ENCODE results near the gene TIMM22. TPM values are rescaled to one million over a fixed set of nuclear protein-coding genes. Genes with fewer than 3 reads are reported as not detected.

Gene TIMM22
- polyA plus RNA-seq, 1 experiment, result 17.7 TPM

DNA sequence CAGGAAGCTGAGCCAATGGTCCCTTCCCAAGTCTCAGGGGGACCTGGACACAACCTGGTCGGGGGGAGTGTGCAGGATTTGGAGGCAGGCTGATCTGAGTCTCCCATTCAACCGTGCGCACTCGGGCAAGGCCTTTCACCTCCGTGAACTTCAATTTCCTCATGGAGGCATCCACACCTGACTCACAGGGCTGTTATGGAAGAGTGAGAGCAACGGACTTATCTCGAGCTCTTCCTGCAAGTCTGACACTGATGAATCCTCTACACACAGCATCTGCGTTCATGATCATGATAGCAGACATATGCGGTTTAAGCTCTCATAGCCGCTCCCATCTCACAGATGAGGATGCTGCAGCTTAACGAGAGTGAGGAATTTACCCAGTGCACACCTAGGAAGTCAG is 21.6 kb downstream of the TIMM22 start:
- DNase-seq (ENCODE audit: low read depth, low spot score), result no peak
- Histone ChIP-seq H3K9me3 (ENCODE audit: control insufficient read depth, insufficient read depth, low read length) (no peaks in the 10 kb centered on the region), H3K27ac (ENCODE audit: low read depth, low read length) (no peak overlapping the region), H3K4me3 (ENCODE audit: low read depth, low read length) (no peak overlapping the region), H3K27me3 (ENCODE audit: control insufficient read depth, insufficient read depth, low read length) (no peaks in the 10 kb centered on the region)
- TF ChIP-seq, protein P1, sequence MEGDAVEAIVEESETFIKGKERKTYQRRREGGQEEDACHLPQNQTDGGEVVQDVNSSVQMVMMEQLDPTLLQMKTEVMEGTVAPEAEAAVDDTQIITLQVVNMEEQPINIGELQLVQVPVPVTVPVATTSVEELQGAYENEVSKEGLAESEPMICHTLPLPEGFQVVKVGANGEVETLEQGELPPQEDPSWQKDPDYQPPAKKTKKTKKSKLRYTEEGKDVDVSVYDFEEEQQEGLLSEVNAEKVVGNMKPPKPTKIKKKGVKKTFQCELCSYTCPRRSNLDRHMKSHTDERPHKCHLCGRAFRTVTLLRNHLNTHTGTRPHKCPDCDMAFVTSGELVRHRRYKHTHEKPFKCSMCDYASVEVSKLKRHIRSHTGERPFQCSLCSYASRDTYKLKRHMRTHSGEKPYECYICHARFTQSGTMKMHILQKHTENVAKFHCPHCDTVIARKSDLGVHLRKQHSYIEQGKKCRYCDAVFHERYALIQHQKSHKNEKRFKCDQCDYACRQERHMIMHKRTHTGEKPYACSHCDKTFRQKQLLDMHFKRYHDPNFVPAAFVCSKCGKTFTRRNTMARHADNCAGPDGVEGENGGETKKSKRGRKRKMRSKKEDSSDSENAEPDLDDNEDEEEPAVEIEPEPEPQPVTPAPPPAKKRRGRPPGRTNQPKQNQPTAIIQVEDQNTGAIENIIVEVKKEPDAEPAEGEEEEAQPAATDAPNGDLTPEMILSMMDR (IDR thresholded peaks at IDR 0.05; ENCODE audit: low read depth, low read length), result no peak
- ChIA-PET POLR2A (no interaction called here), CTCF (interaction anchor here (1.3 kb wide), 1 partner anchor 37 kb away, joined by 4 read pairs; no protein-coding TSS in a partner anchor)

DNA sequence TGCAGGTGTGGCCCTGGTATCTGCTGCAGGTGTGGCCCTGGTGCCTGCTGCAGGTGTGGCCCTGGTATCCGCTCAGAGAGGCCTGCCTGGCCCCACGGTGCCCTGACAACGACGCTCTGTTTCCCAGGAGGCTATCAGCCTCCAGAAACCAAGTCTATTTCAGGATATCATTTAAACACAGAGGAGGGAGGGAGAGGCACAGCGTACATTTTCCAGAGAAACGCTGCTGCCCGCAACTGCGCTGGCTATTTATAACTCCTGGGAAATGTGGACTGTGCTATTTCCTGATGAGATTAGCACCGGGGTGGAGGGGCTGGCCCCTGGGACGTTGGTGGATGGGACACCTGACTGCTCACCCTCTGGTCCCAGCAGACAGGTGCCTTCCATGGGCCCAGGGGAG is 22.5 kb downstream of the TIMM22 start:
- CTCF ChIA-PET, result no interaction called here
- Histone ChIP-seq H3K27ac (ENCODE audit: low read depth, low read length) (no peak overlapping the region), H3K27me3 (ENCODE audit: control insufficient read depth, insufficient read depth, low read length) (no peaks in the 10 kb centered on the region), H3K4me3 (ENCODE audit: low read depth, low read length) (no peak overlapping the region), H3K9me3 (ENCODE audit: control insufficient read depth, insufficient read depth, low read length) (no peaks in the 10 kb centered on the region; the same call in 1 of the 2 replicates)
- DNase-seq (ENCODE audit: low read depth, low spot score), result no peak
- TF ChIP-seq, protein P1 (IDR thresholded peaks at IDR 0.05; ENCODE audit: low read depth, low read length), result no peak
- POLR2A ChIA-PET, result no interaction called here

DNA sequence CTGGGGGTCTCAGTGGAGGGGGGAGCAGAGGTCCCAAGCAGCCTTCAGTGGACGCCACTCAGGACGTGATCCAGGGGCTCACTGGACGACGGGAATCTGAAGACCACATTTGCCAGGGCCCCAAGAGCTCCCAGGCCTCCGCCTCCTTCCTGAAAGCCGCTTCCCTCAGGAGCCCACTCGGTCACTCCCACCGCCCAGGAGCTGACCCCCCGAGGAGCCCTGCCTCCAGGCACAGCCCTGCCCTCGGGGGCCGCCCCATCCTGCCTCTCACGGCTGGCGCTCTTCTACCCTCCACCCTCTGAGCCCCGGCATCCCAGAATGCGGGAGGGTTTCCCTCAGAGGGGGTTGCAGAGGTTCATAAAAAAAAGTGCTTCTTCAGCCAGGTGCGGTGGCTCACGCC is 24.2 kb downstream of the TIMM22 start:
- TF ChIP-seq, protein P1 (IDR thresholded peaks at IDR 0.05; ENCODE audit: low read depth, low read length), result no peak
- no peak for DNase-seq (ENCODE audit: low read depth, low spot score)
- H3K27ac ChIP-seq (ENCODE audit: low read depth, low read length), result no peak overlapping the region
- ChIA-PET CTCF (no interaction called here), POLR2A (no interaction called here)
- no peak overlapping the region for H3K4me3 ChIP-seq (ENCODE audit: low read depth, low read length)
- no peaks in the 10 kb centered on the region for H3K27me3 ChIP-seq (ENCODE audit: control insufficient read depth, insufficient read depth, low read length)
- H3K9me3 ChIP-seq (ENCODE audit: control insufficient read depth, insufficient read depth, low read length), result no peaks in the 10 kb centered on the region; the same call in 1 of the 2 replicates

DNA sequence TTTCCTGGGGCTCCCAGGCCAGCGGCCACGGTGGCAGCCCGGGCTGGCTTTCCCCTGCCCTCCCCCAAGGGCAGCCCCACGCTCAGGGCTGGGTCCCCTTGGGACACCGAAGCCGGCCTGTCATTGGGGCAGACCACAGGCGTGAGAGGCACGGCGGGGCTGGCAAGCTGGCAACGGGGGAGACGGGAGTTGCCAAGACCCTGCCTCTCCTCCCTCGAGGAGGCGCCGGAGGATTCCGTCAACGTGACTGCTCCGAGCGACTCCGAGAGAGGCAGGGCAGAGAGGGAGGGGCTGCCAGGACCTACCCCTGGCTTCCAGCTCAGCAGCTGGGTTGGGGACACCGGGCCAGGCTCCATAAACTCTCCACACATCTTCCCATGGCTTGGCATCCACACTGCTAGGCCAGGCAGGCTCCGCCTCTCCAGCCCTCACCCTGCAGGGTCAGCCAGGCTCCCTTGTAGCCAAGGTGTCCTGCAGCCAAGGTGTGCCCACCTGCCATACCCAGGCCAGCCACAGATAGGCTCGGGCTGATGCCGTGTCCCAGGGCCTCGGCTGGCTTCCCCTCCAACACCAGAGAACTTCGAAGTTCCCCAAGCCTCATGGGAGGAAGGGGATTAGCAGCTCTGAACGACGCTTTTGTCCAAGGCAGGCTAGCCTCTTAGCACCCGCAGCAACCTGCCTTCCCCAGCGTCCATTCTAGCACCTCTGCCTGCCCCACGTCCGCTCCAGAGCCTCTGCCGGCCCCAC is 25.5 kb downstream of the TIMM22 start:
- no peak for DNase-seq (ENCODE audit: low read depth, low spot score)
- Histone ChIP-seq H3K9me3 (ENCODE audit: control insufficient read depth, insufficient read depth, low read length) (no peaks in the 10 kb centered on the region; the same call in 1 of the 2 replicates), H3K4me3 (ENCODE audit: low read depth, low read length) (no peak overlapping the region), H3K27me3 (ENCODE audit: control insufficient read depth, insufficient read depth, low read length) (no peaks in the 10 kb centered on the region), H3K27ac (ENCODE audit: low read depth, low read length) (no peak overlapping the region)
- ChIA-PET CTCF (no interaction called here), POLR2A (no interaction called here)
- TF ChIP-seq, protein P1 (IDR thresholded peaks at IDR 0.05; ENCODE audit: low read depth, low read length), result no peak

DNA sequence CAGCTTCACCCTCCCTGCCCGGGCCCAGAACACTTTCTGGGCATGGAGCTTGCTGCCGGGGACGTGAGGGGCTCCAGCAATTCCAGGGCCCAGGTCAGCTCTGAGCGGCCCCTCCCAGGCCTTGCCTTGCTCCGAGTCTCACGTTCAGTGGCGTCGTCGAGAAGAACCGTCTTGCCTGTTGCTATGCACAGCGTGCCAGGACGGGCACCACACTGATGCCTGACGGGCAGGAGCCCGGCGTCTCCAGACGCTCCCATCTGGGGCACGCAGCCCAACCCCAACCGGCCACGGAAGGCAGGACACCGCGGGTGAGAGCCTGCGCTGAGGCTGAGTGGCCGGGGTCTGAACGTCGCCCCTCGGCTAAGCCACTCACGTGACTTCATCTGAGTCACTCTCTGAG is 27.1 kb downstream of the TIMM22 start:
- ChIA-PET CTCF (no interaction called here), POLR2A (no interaction called here)
- TF ChIP-seq, protein P1 (IDR thresholded peaks at IDR 0.05; ENCODE audit: low read depth, low read length), result no peak
- no peaks in the 10 kb centered on the region for H3K27me3 ChIP-seq (ENCODE audit: control insufficient read depth, insufficient read depth, low read length)
- H3K9me3 ChIP-seq (ENCODE audit: control insufficient read depth, insufficient read depth, low read length), result no peaks in the 10 kb centered on the region; the same call in 1 of the 2 replicates
- no peak for DNase-seq (ENCODE audit: low read depth, low spot score)
- H3K27ac ChIP-seq (ENCODE audit: low read depth, low read length), result no peak overlapping the region
- no peak overlapping the region for H3K4me3 ChIP-seq (ENCODE audit: low read depth, low read length)
